Kidney epithelial cell (primary cell): ENCODE data around the gene LAMB3. TPM values are rescaled to one million over a fixed set of nuclear protein-coding genes. Genes with fewer than 3 reads are reported as not detected.

Source experiments
- DNase-seq: peaks from one replicate; pipeline ENCODE4 v3.0.0-alpha.2; 2010; ENCODE audit warnings: low read depth
- H3K27me3 ChIP-seq: 2 replicates; pipeline ENCODE4 v1.6.0; 2011; ENCODE audit warnings: low read length; ENCODE audit not compliant: control insufficient read depth, insufficient read depth
- H3K36me3 ChIP-seq: 2 replicates; pipeline ENCODE4 v1.5.1; 2011; ENCODE audit warnings: low read length; ENCODE audit not compliant: control insufficient read depth, insufficient read depth
- H3K4me3 ChIP-seq: 2 replicates; pipeline ENCODE4 v1.5.1; 2011; ENCODE audit warnings: low read depth, mild to moderate bottlenecking, control low read depth, low read length
- CTCF ChIP-seq: IDR thresholded peaks from 2 replicates; pipeline ENCODE4 v1.5.1; 2011; ENCODE audit warnings: mild to moderate bottlenecking, moderate library complexity, low read length, control low read depth, inconsistent platforms; ENCODE audit not compliant: insufficient read depth, poor library complexity, severe bottlenecking
- total RNA-seq: library from RNA; depleted of rRNA; stranded (reverse); fragments of >200 nt; gene quantifications from 2 replicates; pipeline ENCODE4 v1.2.3, GENCODE V29; 2015

LAMB3 gene
- total RNA-seq, 1 donor from 2014 or later = 343 TPM

- Histone ChIP-seq H3K27me3 (peaks cover 3% of the 10 kb centered on the region), H3K36me3 (no peaks in the 10 kb centered on the region), H3K4me3 (peak overlapping the region; percentile 35)
- no peak for DNase-seq
- no peak for TF ChIP-seq CTCF
These were observed 23.4 kb upstream of the LAMB3 start for GRCh38 chr1:209675565-209676154.

- no peak for TF ChIP-seq CTCF
- no peak for DNase-seq
- H3K36me3 ChIP-seq = no peaks in the 10 kb centered on the region
- H3K27me3 ChIP-seq = peaks cover 3% of the 10 kb centered on the region
- H3K4me3 ChIP-seq = peak within 1 kb of the TSS; percentile 35
These were observed 22.8 kb upstream of the LAMB3 start, which contains the start of gene G0S2 for GRCh38 chr1:209674957-209675564. G0S2 (plus strand) TSS chr1:209675412; CDS start chr1:209675685, 273 bp downstream.

- H3K36me3 ChIP-seq = no peaks in the 10 kb centered on the region
- H3K4me3 ChIP-seq = no peak overlapping the region
- H3K27me3 ChIP-seq = peaks cover 3% of the 10 kb centered on the region
- no peak for DNase-seq
- no peak for TF ChIP-seq CTCF
These were observed 21.6 kb upstream of the LAMB3 start for GRCh38 chr1:209673631-209674417.

- no peak for DNase-seq
- Histone ChIP-seq H3K36me3 (no peaks in the 10 kb centered on the region), H3K4me3 (no peak overlapping the region), H3K27me3 (peaks cover 3% of the 10 kb centered on the region)
- TF ChIP-seq CTCF = no peak
These were observed 20.7 kb upstream of the LAMB3 start for GRCh38 chr1:209672705-209673630.

- no peaks in the 10 kb centered on the region for H3K27me3 ChIP-seq
- no peak for TF ChIP-seq CTCF
- no peak for DNase-seq
- H3K36me3 ChIP-seq = no peaks in the 10 kb centered on the region
- H3K4me3 ChIP-seq = no peak overlapping the region
These were observed 18.3 kb upstream of the LAMB3 start for GRCh38 chr1:209670441-209671082.
